Pancreas (tissue), 10 donors: ENCODE results near the gene IL2RA. TPM values are rescaled to one million over a fixed set of nuclear protein-coding genes. Genes with fewer than 3 reads are reported as not detected.

Source experiments
- ATAC-seq, 4 donors: fragments of 200-7000 bp; cut with Tn5 transposase; one replicate each; pipeline versions ENCODE4 v1.8.0 to v1.9.1; 2020; ENCODE audit warnings: mild to moderate bottlenecking in 4 of 4, moderate library complexity in 4 of 4
- DNase-seq, 6 donors: peaks; one replicate each; pipeline ENCODE4 v3.0.0-alpha.2; 2020
- FAIRE-seq: peaks from 2 replicates; lab custom pipeline; 2012; peaks lifted over from hg19 to GRCh38; lab: Jason Lieb, UNC
- H3K27ac ChIP-seq, 4 donors: fragments of 200-600 bp; sonication (generic); 1 replicate in 3 of 4; 2 replicates in 1 of 4; pipeline versions ENCODE4 v1.5.0 to v1.8.0; 2020
- H3K27me3 ChIP-seq, 4 donors: fragments of 200-600 bp; one replicate each; pipeline ENCODE4 v1.8.0; 2021
- H3K36me3 ChIP-seq, 3 donors: fragments of 200-600 bp; sonication (generic) in 1 of 3; one replicate each; pipeline versions ENCODE4 v1.5.0 to v1.8.0; 2020 to 2021
- H3K4me1 ChIP-seq, 3 donors: fragments of 200-600 bp; one replicate each; pipeline ENCODE4 v1.8.0; 2021
- H3K4me3 ChIP-seq, 4 donors: fragments of 200-600 bp; sonication (generic) in 2 of 4; one replicate each; pipeline versions ENCODE4 v1.5.0 to v1.8.0; 2020 to 2021
- H3K9me3 ChIP-seq, 4 donors: fragments of 200-600 bp; one replicate each; pipeline ENCODE4 v1.8.0; 2021
- WGBS, 2 donors: extraction: QIAGEN DNeasy Blood & Tissue Kit; methylation state at CpG; one replicate each; pipeline ENCODE4 v1.1.7; 2013; 5-methylcytosine and 5-hydroxymethylcytosine counted together
- intact Hi-C, 3 donors: fragments of 100-400 bp; cut with DNase I; formaldehyde crosslinking; loops; one replicate each; pipeline versions ENCODE4 v1.11.1 to v1.14.2; 2022
- polyA plus RNA-seq, 2 donors: library from polyadenylated mRNA; stranded (reverse); fragments of 200-250 nt; gene quantifications; one replicate each; pipeline ENCODE4 v1.2.3, GENCODE V29; 2013
- total RNA-seq, 6 donors: library from RNA; stranded (reverse); fragmentation: NEBNext Ultra II Directional in 4 of 6; extraction: Animal tissue kit (Norgen Biotek cat#: 25700) in 4 of 6; gene quantifications; one replicate each; pipeline versions ENCODE4 v1.2.1 to v1.2.4, GENCODE V29; 2021 to 2023
- TF ChIP-seq, protein P1 (sequence below), 4 donors: fragments of 200-600 bp; sonication (generic) in 3 of 4; IDR thresholded peaks; one replicate each; pipeline versions ENCODE4 v1.5.0 to v1.8.0; 2021; ENCODE audit warnings: antibody characterized with exemption in 4 of 4
- donor health status: healthy with polysubstance abuse.
- donor health status: DM: no; HTN: no; CAD: no; lungs with moderate emphysema.
- donor health status: DM: no; HTN: no; CAD: no.
- donor health status: control.
- donor health status: control.
- donor health status: Bipolar disorder and iron deficiency.
- donor health status: DM: yes; HTN: yes; CAD: no.
- donor health status: DM: no; HTN: no; CAD: no.
- donor health status: DM: no; HTN: no; CAD: no.
- donor health status: DM: yes; HTN: yes; CAD: no.

The IL2RA gene
- total and polyA plus RNA-seq, 8 donors, result 0.11 to 1.1 (median 0.26) TPM; not detected in 2

DNA sequence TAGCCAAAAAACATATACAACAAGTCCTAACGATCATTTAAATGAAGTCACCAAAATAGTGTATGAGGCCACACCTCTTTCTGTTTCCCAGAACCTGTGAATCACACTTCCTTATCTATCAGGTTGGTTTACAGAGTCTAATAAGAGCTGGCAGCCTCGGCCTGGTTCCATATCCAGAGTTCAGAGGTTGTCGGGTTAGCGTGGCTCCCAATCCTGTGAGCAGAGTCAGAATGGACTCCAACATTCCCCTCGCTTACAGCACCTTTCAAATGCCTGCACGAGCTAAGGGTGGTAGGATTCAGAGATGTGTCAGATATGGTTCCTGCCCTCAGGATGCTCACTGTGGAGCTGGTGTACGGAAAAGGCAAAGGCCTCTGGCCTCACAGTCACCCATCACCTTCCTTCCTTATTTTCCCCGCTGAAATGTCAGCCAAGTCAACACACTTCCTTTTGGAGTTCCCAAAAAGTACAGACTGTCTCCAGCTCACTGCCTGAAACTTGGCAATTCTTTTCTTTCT, 90.8 kb downstream of the IL2RA start:
- peak; percentile 88 to 93 (median 90) for ATAC-seq
- no peak overlapping the region for H3K4me3 ChIP-seq
- peaks cover 23 to 51% (median 49%) of the 10 kb centered on the region in 3 donors for H3K4me1 ChIP-seq
- DNase-seq, result peak in 5 of 6 donors; percentile 68 to 86 (median 81)
- H3K27me3 ChIP-seq, result no peaks in the 10 kb centered on the region
- H3K36me3 ChIP-seq, result no peaks in the 10 kb centered on the region
- peak overlapping the region; percentile 59 to 92 (median 78) for H3K27ac ChIP-seq
- WGBS, 2 donors, result 17 to 22% methylated on average over 8 of the region's 8 CpGs
- H3K9me3 ChIP-seq, result no peaks in the 10 kb centered on the region
- intact Hi-C loops, result no loop called here
- FAIRE-seq, result no peak
- TF ChIP-seq, protein P1, sequence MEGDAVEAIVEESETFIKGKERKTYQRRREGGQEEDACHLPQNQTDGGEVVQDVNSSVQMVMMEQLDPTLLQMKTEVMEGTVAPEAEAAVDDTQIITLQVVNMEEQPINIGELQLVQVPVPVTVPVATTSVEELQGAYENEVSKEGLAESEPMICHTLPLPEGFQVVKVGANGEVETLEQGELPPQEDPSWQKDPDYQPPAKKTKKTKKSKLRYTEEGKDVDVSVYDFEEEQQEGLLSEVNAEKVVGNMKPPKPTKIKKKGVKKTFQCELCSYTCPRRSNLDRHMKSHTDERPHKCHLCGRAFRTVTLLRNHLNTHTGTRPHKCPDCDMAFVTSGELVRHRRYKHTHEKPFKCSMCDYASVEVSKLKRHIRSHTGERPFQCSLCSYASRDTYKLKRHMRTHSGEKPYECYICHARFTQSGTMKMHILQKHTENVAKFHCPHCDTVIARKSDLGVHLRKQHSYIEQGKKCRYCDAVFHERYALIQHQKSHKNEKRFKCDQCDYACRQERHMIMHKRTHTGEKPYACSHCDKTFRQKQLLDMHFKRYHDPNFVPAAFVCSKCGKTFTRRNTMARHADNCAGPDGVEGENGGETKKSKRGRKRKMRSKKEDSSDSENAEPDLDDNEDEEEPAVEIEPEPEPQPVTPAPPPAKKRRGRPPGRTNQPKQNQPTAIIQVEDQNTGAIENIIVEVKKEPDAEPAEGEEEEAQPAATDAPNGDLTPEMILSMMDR (IDR thresholded peaks at IDR 0.05), result no peak

DNA sequence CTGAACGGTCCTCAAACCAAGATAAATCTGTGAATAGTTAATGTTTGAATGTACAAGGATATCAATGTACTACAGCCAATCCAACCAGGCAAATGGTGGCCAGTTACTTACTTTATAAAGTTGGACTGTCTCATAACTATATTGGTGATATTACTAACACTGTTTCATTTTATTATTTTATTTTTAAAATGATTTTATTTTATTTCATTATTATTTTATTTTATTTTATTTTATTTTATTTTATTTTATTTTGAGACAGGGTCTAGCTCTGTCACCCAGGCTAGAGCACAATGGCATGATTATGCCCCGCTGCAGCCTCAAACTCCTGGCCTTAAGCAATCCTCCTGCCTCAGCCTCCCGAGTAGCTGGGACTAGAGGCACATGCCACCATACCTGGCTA, 91.6 kb downstream of the IL2RA start:
- TF ChIP-seq, protein P1 (IDR thresholded peaks at IDR 0.05), result no peak
- no peak for DNase-seq
- ATAC-seq, result no peak
- H3K9me3 ChIP-seq, result no peaks in the 10 kb centered on the region
- no peak for FAIRE-seq
- H3K4me1 ChIP-seq, result peaks cover 23 to 52% (median 41%) of the 10 kb centered on the region in 3 donors
- WGBS, 2 donors, result 68 to 69% methylated on average over 3 of the region's 3 CpGs
- H3K4me3 ChIP-seq, result no peak overlapping the region
- H3K36me3 ChIP-seq, result no peaks in the 10 kb centered on the region
- intact Hi-C loops, result no loop called here
- H3K27ac ChIP-seq, result peak overlapping the region in 2 of 4 donors; percentile 89 to 92
- H3K27me3 ChIP-seq, result no peaks in the 10 kb centered on the region

- ATAC-seq, result no peak
- intact Hi-C loops, result no loop called here
- DNase-seq, result no peak
- TF ChIP-seq, protein P1 (IDR thresholded peaks at IDR 0.05), result no peak
- Histone ChIP-seq H3K9me3 (no peaks in the 10 kb centered on the region), H3K27me3 (no peaks in the 10 kb centered on the region), H3K4me1 (peaks cover 23 to 52% (median 38%) of the 10 kb centered on the region in 3 donors), H3K4me3 (no peak overlapping the region), H3K27ac (peak overlapping the region in 2 of 4 donors; percentile 89 to 92), H3K36me3 (no peaks in the 10 kb centered on the region)
- no peak for FAIRE-seq
- WGBS, 2 donors, result 69 to 71% methylated on average over 2 of the region's 2 CpGs
Observed at GRCh38 chr10:5970066-5970465, 92.1 kb downstream of the IL2RA start.

- WGBS, 2 donors, result 56 to 59% methylated on average over 9 of the region's 9 CpGs
- intact Hi-C loops, result no loop called here
- Histone ChIP-seq H3K36me3 (no peaks in the 10 kb centered on the region), H3K27ac (peak overlapping the region in 2 of 4 donors; percentile 55 to 61), H3K4me1 (peaks cover 23 to 56% (median 42%) of the 10 kb centered on the region in 3 donors), H3K27me3 (no peaks in the 10 kb centered on the region), H3K4me3 (no peak overlapping the region), H3K9me3 (no peaks in the 10 kb centered on the region)
- TF ChIP-seq, protein P1 (IDR thresholded peaks at IDR 0.05), result no peak
- DNase-seq (peak in 4 of 6 donors; percentile 51 to 77 (median 65)), ATAC-seq (peak; percentile 9 to 45 (median 28)), FAIRE-seq (peak; percentile 32)
Observed at GRCh38 chr10:5968681-5969453, 93.3 kb downstream of the IL2RA start.
